H54 (cell line): ENCODE measurements around the gene KIF1B.

Experiments
- DNase-seq: peaks from one replicate; pipeline ENCODE4 v3.0.0; 2011; ENCODE audit warnings: low spot score, mixed read lengths; ENCODE audit not compliant: insufficient read length
- FAIRE-seq: peaks from 3 replicates; lab custom pipeline; 2011; peaks lifted over from hg19 to GRCh38; lab: Jason Lieb, UNC
- POLR2A ChIP-seq: IDR thresholded peaks from 2 replicates; pipeline ENCODE4 v1.6.1; 2011; ENCODE audit warnings: low read depth, mild to moderate bottlenecking, low read length

KIF1B gene

DNA sequence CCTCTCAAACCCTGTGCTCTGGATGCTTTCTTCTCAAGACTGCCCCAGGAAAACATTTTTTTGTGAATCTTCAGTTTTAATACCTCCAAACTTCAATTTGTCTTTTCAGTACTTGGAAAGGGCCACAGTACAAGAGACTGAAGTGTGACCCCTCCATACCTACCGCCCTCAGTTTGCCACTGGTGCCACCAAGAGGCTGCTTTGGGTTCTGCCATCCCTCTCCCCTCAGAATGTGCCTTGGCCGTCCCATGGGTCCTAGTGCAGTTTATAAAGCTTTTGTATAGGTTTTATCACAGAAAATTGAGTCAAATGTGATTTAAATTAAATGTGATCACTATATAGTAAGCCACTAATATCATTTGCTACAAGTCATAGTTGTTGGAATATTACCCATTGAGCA lies 127.7 kb downstream of the KIF1B start:
- no peak for TF ChIP-seq POLR2A
- no peak for FAIRE-seq
- DNase-seq, result peak; percentile 20

DNA sequence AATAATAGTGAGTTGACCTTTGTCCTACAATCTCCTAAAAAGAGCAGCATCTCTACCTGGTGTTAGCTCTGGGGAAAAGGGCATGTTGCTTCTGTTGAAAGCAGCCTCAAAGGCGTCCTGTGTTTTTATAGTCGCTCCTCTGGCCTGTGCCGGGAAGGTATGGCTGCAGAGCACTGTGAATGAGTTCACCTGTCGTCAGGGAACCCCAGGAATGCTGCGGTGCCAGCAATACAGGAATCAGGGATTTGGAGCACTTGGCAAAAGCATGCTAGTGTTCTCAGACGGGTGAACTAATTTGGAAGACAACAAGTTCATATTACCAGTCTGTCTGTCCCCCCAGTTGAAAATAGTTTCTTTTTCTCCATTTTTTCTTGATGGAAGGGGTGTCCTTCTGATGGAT lies 128.2 kb downstream of the KIF1B start:
- FAIRE-seq (no peak), DNase-seq (no peak)
- TF ChIP-seq POLR2A, result no peak

DNA sequence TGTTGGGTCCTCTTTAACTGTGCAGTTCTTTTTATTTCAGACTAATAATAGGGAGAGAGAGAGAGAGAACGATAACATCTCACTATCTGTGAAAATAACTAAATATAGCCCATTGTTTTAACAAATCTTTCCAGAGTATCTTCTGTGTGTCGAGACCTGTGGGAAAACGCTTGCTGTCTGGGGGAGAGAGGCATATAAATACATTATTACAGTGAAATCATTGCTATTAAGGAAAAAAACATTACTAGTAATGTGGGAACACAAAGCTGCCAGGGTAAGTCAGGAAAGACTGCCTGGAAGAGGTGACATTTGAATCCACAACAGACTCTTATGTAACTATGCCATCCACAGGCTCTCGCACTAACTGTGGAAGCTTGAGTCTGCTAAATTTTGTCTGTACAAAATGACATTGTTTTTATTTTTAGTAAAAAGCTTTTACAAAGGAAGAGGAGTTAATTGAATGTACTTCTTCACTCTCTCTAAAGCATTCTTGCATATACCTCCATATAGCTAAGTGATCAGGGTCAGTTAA lies 128.7 kb downstream of the KIF1B start:
- FAIRE-seq (no peak), DNase-seq (no peak)
- TF ChIP-seq POLR2A, result no peak

DNA sequence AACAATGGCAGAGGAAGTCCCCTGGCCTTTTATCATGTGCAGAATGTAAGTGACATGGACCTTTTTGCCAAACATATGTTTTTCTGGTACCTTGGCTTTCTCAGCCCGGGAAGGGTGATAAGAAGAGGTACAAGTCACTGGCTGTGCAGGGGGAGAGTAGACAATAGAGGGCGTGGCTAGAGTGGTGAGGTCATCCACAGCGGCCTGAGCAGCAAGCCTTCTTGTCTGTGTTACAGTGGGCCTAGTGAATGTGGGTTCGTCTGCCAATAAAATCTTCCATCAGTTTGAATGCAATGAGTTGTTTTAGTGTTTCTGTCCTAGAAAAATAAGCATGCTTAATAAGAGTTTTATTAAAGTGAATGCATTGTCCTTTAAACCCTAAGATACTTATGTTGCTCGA lies 129.4 kb downstream of the KIF1B start:
- FAIRE-seq, result peak; percentile 65
- DNase-seq, result peak; percentile 39
- TF ChIP-seq POLR2A, result no peak

DNA sequence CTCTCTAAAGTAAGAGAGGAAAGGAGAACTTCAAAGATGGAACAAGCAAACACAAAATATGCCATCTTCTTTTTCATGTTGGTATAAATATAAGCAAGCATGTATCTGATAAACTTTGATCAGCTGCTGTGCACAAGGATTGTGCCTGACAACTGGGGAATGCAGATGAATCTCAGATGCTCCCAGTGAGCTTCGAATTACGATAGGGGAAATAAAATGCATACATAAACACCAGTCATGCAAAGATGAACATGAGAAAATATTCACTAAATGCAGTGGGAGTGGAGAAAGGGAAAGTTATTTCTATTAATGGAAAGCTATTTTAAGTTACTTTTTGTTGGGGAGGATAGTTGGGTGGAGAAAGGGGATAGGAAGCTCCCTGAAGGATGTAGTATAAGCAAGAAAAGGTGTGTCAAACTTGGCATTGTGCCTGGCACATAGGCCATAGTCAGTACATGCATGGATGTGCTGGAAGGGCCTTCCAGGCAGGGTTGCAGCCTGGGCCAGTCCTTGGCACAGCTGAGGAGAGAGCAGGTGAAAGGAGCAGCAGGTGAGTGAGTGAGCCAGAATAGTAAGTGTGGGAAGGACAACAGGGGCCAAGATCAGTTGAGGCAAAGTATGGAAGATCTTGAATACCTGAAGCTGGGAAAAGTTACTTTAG lies 130.7 kb downstream of the KIF1B start:
- DNase-seq (no peak), FAIRE-seq (no peak)
- TF ChIP-seq POLR2A, result no peak

DNA sequence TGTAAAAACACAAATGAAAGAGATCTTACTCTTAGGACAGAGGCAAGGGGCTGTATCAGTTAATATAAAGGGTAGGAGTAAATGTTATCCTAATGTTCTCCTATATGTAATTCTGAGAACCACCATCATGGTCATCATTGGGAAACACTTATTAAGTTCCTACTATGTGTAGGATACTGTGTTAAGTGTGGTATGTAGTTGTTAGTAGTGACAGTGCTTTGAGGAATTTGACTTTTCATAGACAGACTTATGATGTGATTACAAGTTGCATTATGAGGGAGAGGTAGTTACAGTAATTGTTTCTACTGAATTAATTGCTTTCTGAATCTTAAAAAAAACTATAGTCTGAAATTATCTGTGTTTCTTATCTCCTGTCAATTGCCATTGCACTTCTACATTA lies 136.7 kb downstream of the KIF1B start:
- no peak for FAIRE-seq
- no peak for DNase-seq

DNA sequence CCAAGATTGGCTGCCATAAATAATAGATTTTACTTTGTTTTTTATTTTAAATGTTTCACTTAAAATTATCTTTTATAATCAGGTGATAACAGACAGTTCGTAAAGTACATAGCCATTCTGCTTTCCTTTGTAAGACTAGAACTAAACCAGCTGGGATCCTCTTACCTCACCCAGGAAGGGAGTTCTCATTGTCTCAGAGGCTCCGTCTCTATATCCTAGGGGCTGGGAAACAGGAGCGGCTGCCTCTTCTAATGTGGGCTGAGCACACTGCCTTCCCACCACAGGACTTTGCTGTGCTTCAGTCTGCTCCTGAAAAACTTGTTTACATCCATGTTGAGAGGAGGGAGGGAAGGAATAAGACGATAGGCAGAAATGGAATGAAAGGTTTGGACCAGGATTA lies 142.9 kb downstream of the KIF1B start:
- no peak for TF ChIP-seq POLR2A
- no peak for FAIRE-seq
- no peak for DNase-seq

More for the DNA sequence above, 136.7 kb downstream of the KIF1B start:
- TF ChIP-seq POLR2A, result no peak

DNA sequence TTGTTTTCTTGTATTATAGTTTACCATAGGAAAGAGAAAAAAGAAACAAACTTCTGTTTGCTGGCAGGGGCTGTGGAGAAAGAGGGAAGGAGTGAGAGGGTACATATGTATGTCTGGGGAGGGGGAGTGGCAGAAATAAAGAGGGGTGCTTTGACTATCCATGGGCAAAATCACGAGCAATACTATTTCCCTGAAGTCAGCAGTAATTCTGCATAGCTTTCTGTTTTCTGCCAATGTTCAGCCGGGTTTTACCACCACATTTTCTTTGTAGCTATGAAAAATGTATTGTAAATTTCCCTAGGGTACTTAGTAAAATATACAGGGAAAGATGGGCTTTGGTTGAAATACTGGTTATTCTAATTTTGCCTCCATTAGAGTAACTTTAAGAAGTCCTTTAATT lies 143.3 kb downstream of the KIF1B start:
- FAIRE-seq, result no peak

DNA sequence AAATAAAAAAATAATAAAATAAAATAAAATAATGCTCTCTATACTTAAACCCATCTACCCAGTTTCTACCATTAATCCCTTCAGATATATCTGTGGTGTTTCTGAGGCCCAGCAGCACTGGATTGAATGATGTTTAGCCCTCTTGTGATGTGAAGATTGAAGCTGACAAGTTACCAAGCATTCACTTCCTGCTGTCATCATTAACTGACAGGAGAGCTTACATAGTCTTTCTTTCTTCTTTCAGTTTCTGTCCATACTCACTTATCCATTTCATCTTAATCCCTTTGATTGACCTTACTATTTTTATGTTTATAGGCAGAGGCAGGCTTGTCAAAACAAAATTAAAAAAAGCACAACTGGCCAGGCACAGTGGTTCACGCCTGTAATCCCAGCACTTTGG lies 149.7 kb downstream of the KIF1B start:
- no peak for TF ChIP-seq POLR2A
- DNase-seq, result no peak
- FAIRE-seq, result no peak

More for the DNA sequence above, 143.3 kb downstream of the KIF1B start:
- no peak for DNase-seq
- TF ChIP-seq POLR2A, result no peak

DNA sequence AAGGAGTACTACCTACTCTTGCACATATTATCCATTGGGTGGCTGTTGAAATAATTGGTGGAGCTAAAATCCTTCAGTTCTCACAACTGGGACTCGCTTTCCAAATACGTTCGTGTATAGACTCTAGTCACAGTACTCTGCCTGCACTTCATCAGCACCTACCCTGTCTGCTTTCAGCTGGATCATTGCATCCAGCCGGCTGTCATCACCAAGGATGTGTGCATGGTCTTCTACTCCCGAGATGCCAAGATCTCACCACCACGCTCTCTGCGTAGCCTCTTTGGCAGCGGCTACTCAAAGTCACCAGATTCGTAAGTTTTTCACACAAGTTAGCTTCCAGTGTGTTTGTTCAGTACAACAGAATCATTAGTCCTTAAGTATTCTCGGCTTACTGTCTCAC lies 151.1 kb downstream of the KIF1B start:
- FAIRE-seq (no peak), DNase-seq (no peak)
- no peak for TF ChIP-seq POLR2A

DNA sequence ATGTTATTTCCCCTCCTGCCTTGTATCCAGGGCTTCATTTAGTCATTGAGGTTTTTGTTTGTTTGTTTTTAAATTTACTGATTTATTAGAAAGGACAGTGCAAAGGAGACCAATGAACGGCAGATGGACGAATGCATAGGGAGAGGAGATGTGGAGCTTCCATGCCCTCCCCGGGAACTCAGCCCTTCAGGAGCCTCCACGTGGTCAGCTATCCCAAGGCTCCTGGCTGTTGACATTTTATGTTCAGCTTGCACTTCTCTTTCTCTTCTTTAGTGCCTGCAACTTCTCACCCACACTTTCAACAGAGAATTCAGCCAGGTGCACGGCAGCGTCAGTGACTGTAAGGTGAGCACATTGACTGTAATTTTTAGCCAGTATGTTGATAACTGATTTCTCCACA lies 157.8 kb downstream of the KIF1B start:
- TF ChIP-seq POLR2A, result no peak
- DNase-seq, result no peak
- no peak for FAIRE-seq

DNA sequence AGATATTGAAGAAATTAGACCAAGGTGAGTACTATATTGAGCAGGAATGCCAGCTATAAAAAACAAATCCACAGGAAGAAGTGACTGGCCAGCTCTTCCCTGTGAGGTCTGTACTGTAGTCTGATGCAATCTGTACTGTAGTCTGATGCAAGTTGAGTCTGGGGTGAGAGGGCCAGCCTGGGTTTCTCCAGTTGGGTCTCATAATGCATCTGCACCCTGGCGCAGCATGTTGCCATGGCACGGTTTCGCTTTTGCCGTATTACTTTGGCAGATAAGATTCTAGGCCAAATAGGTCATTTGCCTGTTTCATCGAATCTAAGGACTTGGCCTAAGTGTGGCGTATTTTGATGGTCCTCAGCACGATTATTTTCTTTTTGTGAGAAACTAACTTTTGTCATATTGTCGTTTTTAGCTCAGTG lies 164.1 kb downstream of the KIF1B start:
- TF ChIP-seq POLR2A, result no peak
- DNase-seq, result no peak
- no peak for FAIRE-seq

DNA sequence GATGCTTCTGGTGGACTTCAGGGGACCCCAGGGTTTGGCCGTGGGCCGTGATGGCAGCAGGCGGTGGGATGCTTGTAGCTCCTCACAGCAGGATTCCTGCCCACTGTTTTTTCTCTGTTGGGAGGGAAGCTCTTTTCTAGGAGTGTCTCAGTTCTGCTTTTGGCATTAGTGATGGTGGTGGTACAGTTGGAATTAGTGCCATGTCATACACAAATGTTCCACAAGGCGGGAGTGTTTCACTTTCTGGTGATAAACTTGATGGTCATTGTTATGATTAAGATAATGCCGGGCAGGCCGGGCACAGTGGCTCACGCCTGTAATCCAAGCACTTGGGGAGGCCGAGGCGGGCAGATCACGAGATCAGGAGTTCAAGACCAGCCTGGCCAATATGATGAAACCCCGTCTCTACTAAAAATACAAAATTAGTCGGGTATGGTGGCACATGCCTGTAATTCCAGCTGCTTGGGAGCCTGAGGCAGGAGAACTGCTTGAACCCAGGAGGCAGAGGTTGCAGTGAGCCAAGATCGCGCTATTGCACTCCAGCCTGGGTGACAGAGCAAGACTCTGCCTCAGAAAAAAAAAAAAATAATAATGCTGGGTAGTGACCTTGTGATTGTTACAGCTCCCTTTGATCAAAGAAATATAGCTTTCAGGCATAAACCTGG lies 167.1 kb downstream of the KIF1B start:
- FAIRE-seq, result peak; percentile 92
- peak; percentile 30 for DNase-seq

DNA sequence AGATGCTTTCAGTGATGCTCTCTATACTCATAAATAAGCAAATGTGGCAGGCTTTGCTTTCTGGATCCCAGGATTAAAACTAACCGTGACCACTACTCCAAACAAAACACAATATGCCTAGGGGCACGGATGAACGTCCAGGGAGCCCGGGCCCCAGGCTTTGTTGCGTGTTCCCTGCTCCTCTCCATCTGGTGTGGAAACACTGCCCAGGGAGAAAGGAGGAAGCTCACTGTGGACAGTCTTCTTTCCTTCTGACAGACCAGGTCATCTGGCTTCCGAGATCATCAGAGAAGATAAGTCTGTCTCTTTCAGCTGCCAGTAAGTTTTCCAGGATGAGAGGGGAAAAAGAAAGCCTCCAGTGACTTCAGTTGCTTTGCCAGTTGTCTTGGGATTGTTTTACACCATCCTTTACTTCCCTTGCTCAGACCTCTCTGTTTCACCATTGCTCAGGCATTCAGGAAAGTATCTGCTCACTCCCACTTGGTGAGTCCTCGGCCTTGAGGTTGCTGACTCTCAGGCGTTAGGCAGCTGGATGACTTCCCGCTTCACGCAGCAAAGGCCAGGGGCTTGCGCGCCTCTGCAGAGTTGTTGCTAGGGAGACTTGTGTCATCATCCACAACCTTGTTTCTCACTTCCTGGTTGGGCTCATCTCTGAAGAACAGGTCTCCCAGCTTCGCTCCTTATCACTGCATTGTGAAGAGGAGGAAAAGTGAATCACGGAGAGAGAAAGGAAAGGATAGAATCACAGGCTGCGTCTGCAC lies 167.9 kb downstream of the KIF1B start:
- DNase-seq (no peak), FAIRE-seq (no peak)
- TF ChIP-seq POLR2A, result no peak
